ENCODE data around the gene SST. TPM values are rescaled to one million over a fixed set of nuclear protein-coding genes. Genes with fewer than 3 reads are reported as not detected.

SST gene
- total RNA-seq, 3 donors from 2014 or later (not counting 1 experiment from before 2014, with no cell fraction given): not detected

- intact Hi-C loops (cut with micrococcal nuclease): no loop called here
- Histone ChIP-seq H3K27me3 (ENCODE audit: control insufficient read depth, insufficient read depth, low read length) (peaks cover 11% of the 10 kb centered on the region), H3K9me3 (ENCODE audit: control insufficient read depth, insufficient read depth, low read length) (no peaks in the 10 kb centered on the region), H3K27ac (ENCODE audit: low read length) (no peak overlapping the region), H3K4me3 (ENCODE audit: low read length) (no peak overlapping the region), H3K36me3 (ENCODE audit: control insufficient read depth, insufficient read depth, low read length) (no peaks in the 10 kb centered on the region), H3K4me1 (ENCODE audit: control insufficient read depth, insufficient read depth, low read length) (no peaks in the 10 kb centered on the region)
- no peak overlapping the region for H3K4me3 Mint-ChIP-seq
- no peak for ATAC-seq
- TF ChIP-seq CTCF (IDR thresholded peaks at IDR 0.05): no peak
- H3K27me3 Mint-ChIP-seq (ENCODE audit: low read depth in 2 of 2): peaks cover 37 to 57% of the 10 kb centered on the region in 2 donors
- DNase-seq: no peak
- no peaks in the 10 kb centered on the region for H3K9me3 Mint-ChIP-seq
- WGBS (ENCODE audit: insufficient coverage): 85% methylated on average over 2 of the region's 3 CpGs
- H3K4me1 Mint-ChIP-seq: no peaks in the 10 kb centered on the region
- no peaks in the 10 kb centered on the region for H3K36me3 Mint-ChIP-seq
- H3K27ac Mint-ChIP-seq: no peak overlapping the region
These were observed 2.8 kb upstream of the SST start for GRCh38 chr3:187673012-187673411.

DNA sequence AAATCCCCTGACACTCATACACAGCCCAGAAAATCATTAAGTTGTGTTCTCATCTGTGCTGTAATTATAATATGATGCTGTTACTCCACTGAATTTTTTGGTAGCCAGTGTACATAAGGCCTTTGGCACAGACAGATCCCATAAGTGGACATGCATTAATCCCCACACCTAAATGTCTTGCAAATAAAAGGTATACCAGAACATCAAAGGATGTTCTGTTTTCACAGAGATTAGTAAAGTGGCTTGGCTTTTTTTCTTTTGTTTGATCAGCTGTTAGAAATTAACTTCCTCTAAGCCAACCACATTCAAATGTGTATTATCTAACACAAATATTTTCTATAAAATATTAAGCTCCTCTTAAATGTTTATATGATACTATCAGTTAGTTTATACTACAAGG lies 2.7 kb downstream of the SST start:
- no peak overlapping the region for H3K4me3 ChIP-seq (ENCODE audit: low read length)
- no peak overlapping the region for H3K27ac ChIP-seq (ENCODE audit: low read length)
- no peaks in the 10 kb centered on the region for H3K36me3 Mint-ChIP-seq
- no peak for TF ChIP-seq CTCF (IDR thresholded peaks at IDR 0.05)
- intact Hi-C loops (cut with micrococcal nuclease): no loop called here
- no peaks in the 10 kb centered on the region for H3K4me1 ChIP-seq (ENCODE audit: control insufficient read depth, insufficient read depth, low read length)
- peaks cover 16% of the 10 kb centered on the region for H3K27me3 ChIP-seq (ENCODE audit: control insufficient read depth, insufficient read depth, low read length)
- H3K36me3 ChIP-seq (ENCODE audit: control insufficient read depth, insufficient read depth, low read length): no peaks in the 10 kb centered on the region
- no peaks in the 10 kb centered on the region for H3K9me3 ChIP-seq (ENCODE audit: control insufficient read depth, insufficient read depth, low read length)
- no peaks in the 10 kb centered on the region for H3K9me3 Mint-ChIP-seq
- ATAC-seq: no peak
- no peaks in the 10 kb centered on the region for H3K4me1 Mint-ChIP-seq
- no peak overlapping the region for H3K27ac Mint-ChIP-seq
- no peak overlapping the region for H3K4me3 Mint-ChIP-seq
- peaks cover 34 to 54% of the 10 kb centered on the region in 2 donors for H3K27me3 Mint-ChIP-seq (ENCODE audit: low read depth in 2 of 2)
- DNase-seq: no peak

GRCh38 chr3:187665764-187666402 lies 4.3 kb downstream of the SST start:
- H3K4me3 Mint-ChIP-seq: no peak overlapping the region
- WGBS (ENCODE audit: insufficient coverage): 65% methylated on average over 3 of the region's 3 CpGs
- H3K4me1 Mint-ChIP-seq: no peaks in the 10 kb centered on the region

More at GRCh38 chr3:187665764-187666402, 4.3 kb downstream of the SST start:
- Histone ChIP-seq H3K36me3 (ENCODE audit: control insufficient read depth, insufficient read depth, low read length) (no peaks in the 10 kb centered on the region), H3K9me3 (ENCODE audit: control insufficient read depth, insufficient read depth, low read length) (no peaks in the 10 kb centered on the region), H3K4me1 (ENCODE audit: control insufficient read depth, insufficient read depth, low read length) (no peaks in the 10 kb centered on the region), H3K4me3 (ENCODE audit: low read length) (no peak overlapping the region), H3K27ac (ENCODE audit: low read length) (no peak overlapping the region), H3K27me3 (ENCODE audit: control insufficient read depth, insufficient read depth, low read length) (peaks cover 15% of the 10 kb centered on the region)
- Mint-ChIP-seq H3K36me3 (no peaks in the 10 kb centered on the region), H3K27ac (no peak overlapping the region), H3K27me3 (ENCODE audit: low read depth in 2 of 2) (peaks cover 28 to 42% of the 10 kb centered on the region in 2 donors), H3K9me3 (no peaks in the 10 kb centered on the region)
- no peak for TF ChIP-seq CTCF (IDR thresholded peaks at IDR 0.05)
- ATAC-seq (no peak), DNase-seq (no peak)
- intact Hi-C loops (cut with micrococcal nuclease): no loop called here

All from natural killer cell (primary cell).